Measurements from ENCODE around the gene ZFX.
"Not testable (repeated sequence)": the region's sequence is repeated elsewhere in the genome, so short reads cannot be mapped to it uniquely, and the experiment has no call there.

The ZFX gene

DNA sequence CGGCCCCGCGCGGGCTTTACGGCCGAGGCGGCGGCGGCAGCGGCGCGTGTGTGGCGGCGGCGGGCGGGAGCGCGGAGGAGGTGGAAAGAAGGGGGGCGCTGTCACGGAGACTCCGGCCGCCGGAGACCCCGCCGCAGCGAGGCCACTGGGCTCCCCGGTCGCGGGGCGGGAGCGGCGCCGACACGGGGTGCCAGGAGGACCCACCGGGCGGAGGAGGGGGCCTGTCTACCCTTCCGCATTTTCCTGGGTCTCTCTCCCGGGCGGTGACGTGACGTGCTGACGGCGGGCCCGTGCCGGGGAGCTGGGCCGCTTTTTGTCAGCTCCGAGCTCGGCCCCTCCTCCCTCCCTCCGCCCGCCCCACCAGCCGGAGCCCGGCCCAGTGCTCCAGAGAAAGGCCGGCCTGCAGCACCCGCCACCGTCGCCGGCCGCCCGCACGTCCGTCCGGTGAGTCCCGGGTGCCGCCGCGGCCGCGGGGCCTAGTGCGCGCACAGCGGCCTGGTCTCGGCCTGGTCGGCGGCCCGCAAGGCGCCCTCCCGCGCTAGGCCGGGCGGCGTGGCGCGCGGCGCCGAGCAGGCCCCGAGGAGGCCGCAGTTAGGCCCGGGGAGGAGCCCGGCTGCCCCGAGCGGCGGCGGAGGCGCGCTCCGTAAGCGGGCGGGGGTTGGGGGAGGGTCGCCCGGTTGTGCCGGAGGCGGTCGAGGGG lies at the start of gene ZFX:
Gene ZFX, plus strand, starts transcription at position 379 of the 700 bp plus-strand sequence. CDS start 23,014 bp downstream, outside the sequence.
- peak; percentile 32 for DNase-seq (ENCODE audit: low spot score)

GRCh38 chrX:24100713-24101112 lies 48.8 kb upstream of the ZFX start:
- DNase-seq (ENCODE audit: low spot score), result no peak

GRCh38 chrX:24110069-24110468 lies 39.5 kb upstream of the ZFX start:
- no peak for DNase-seq (ENCODE audit: low spot score)

DNA sequence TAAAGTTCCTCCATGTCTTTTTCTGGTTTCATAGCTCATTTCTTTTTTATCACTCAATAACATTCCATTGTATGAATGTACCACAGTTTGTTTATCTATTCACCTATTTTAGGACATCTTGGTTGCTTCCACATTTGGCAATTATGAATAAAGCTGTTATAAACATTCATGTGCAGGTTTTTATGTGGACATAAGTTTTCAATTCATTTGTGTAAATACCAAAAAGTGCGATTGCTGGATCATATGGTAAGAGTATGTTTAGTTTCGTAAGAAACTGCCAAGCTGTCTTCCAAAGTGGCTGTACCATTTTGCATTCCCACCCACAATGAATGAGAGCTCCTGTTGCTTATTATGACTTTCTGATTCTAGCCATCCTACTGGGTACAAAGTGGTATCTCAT lies 36.3 kb upstream of the ZFX start:
- no peak for DNase-seq (ENCODE audit: low spot score)

DNA sequence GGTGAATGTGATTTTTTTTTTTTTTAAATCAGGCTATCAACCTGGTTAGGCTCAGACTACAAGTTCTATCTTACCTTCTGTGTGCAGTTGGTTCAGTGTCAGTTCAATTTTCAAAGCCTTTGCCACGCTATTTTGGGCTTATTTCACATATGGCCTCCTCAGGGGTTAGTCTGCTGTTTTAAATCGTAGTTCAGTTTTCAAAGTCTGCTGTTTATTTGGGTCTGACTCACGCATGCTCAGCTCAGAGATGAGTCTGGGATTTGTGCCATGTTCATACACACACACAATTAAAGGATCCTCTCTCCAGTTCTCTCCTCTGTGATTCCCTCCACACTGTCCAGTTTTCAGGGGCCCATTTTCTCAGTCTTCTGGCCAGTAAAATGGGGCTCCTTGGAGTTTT lies 32.3 kb upstream of the ZFX start:
- DNase-seq (ENCODE audit: low spot score), result peak; percentile 88

DNA sequence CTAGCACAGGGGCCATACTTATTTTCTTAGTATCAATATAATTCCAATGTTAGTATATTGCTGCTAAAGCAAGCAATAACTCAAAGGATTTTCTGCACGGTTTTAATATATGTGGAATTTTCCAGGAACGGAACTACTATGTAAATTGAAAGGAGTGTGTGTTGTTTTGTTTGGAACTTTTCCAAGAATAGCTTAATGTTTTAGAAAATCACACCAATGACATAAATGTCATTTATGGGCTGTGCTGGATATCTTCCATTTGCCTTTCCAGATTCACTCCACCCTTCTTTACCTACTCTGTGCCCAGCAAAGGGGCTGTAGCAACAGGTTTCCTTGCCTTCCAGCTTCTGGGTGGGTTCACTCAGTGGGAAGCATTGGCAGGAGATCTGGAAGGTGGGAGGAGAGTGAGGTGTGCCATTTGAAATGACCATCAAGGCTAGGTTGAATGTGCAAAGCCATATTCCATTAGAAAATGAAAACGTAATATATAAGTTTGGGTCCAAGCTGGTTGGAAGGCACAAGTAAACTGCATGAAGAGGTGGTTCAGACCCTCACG lies 25.2 kb upstream of the ZFX start:
- DNase-seq (ENCODE audit: low spot score), result no peak

DNA sequence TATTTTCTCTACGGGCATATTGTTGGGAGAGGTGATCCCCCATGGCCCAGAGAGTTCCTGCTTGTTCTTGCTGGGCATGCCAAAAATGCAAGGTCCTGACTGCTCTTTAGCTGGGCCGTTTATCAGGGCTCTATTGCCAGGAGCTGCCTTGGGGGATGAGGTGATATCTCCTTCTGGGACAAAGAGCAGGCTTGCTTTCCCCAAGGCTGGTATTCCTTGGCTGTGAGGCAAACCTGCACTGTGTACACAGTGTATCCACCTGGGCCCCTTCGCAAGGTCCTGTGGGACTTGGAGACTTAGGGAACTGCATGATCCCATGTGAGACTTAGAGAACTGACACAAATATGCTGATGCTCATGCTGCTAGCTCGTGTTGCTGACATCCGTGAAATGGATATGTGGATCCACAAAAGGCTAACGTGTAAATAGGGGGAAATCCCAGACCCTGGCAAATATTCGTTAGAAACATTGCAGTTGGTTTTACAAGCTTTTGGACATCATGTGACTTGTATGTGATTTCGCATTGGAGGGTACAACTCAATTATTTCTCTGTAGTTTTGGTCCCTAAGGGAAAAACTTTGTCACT lies 24.4 kb upstream of the ZFX start:
- DNase-seq (ENCODE audit: low spot score), result no peak

GRCh38 chrX:24131476-24131875 lies 18.1 kb upstream of the ZFX start:
- DNase-seq (ENCODE audit: low spot score), result no peak

DNA sequence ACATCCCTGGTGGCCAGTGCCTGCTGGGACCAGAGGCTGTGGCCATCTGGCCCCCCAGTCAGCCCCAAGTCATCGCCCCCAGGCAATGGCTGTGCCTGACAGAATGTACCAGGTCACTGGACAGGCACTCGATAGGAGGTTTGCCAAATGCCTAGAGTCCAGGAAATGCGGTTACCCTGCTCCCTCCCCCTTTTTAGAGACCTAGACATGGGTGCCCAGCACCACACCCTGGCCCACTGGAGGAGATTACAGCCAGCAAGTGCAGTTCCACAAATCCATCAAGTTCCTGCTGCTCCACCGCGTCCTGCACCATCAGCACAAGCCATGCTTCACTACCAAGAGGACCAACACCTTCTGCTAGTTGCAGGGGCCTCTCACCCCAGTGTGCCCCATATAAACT lies 16.2 kb upstream of the ZFX start:
- no peak for DNase-seq (ENCODE audit: low spot score)

- DNase-seq (ENCODE audit: low spot score), result not testable (repeated sequence)
Measured at GRCh38 chrX:24135768-24136167, 13.8 kb upstream of the ZFX start.

DNA sequence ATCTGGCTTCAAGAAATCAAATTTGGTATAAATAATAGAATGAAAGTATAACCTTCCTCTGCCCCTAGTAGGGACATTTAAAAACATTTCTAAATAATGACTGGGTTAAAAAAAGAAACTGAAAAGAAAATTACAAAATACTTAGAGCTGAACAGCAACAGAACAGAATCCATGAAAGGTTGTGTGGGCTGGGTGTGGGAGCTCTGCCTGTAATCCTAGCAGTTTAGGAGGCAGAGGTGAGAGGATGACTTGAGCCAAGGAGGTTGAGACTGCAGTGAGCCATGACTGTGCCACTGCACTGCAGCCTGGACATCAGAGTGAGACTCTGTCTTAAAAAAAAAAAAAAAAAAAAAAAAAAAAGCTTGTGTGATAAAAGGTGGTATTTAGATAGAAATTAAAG lies 12.3 kb upstream of the ZFX start:
- no peak for DNase-seq (ENCODE audit: low spot score)

DNA sequence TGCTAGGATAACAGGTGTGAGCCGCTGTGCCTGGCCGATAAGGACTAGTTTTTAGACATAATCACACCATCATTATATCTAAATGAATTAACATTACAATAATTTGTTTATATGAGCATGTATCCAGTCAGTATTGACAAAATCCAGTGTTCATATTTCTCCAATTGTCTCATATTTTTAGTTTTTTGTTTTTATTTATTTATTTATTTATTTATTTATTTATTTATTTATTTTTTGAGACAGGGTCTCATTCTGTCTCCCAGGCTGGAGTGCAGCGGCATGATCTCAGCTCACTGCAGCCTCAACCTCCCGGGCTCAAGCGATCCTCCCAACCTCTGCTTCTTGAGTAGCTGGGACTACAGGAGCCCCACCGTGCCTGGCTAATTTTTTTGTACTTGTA lies 5.5 kb upstream of the ZFX start:
- not testable (repeated sequence) for DNase-seq (ENCODE audit: low spot score)

GRCh38 chrX:24144528-24144927 lies 5.0 kb upstream of the ZFX start:
- DNase-seq (ENCODE audit: low spot score), result no peak

GRCh38 chrX:24145303-24146186 lies 4.0 kb upstream of the ZFX start:
- no peak for DNase-seq (ENCODE audit: low spot score)

GRCh38 chrX:24146283-24146949 lies 3.1 kb upstream of the ZFX start:
- DNase-seq (ENCODE audit: low spot score), result no peak

- DNase-seq (ENCODE audit: low spot score), result no peak
Measured at GRCh38 chrX:24147165-24147564, 2.4 kb upstream of the ZFX start.

GRCh38 chrX:24148121-24148520 lies 1.4 kb upstream of the ZFX start:
- DNase-seq (ENCODE audit: low spot score), result no peak

DNA sequence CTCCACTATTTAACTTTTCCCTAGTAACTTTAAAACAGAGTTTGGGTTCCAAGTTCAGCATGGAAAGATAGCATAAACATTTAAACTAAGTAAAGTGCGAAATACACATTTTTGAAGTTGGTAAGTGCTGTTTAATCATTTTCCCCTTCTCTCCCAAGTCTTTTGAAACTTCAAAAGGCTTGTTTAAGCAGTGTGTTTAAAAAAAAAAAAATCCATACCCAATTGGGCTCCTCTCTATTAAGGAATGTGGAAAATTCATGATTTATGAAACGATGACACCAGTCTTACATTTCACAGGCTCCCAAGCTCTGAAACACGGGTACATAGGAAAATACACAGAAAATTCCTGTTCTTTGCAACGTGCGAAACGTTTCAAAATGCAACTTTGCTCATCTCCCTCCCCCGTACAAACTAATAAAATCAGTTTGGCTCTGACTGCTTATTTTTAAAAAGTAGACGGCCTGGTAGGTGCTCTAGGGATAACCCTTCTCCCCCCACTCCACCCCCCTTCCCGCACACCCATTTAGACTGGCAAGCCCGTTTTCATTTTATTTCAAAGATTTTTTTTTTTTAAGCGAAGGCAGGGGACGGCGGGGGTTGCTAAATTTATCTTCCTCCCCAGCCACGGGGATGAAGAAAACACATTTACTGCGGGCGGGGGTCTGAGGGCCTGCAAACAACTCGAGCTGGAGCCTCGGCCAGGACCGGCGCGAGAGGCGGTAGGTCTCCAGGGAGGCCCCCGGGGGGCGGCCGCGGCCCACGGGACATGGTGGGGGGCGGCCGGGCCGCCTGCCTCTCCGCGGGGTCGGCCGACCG lies 786 bp upstream of the ZFX start:
- DNase-seq (ENCODE audit: low spot score), result no peak

- DNase-seq (ENCODE audit: low spot score), result peak; percentile 80
Measured at GRCh38 chrX:24150051-24150790, 692 bp downstream of the ZFX start.

DNA sequence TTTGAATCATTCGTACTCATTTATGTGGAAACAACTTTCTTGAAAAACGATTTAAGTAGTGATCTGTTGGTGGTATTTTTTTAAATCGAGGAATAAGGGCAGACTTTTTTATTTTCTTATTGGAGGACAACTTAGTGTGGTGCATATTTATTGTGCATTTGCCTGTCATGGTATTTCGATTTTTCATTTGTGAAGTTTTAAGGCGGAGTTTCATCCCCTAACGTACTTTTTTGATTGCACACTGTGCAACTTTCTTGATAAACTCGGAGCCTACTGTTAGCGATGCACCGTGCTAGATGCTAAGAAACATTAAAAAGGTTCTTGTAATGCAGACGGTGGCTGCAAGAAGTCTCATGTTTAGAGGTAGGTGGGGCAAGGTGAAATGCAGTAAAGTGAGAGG lies 1.4 kb downstream of the ZFX start:
- no peak for DNase-seq (ENCODE audit: low spot score)

DNA sequence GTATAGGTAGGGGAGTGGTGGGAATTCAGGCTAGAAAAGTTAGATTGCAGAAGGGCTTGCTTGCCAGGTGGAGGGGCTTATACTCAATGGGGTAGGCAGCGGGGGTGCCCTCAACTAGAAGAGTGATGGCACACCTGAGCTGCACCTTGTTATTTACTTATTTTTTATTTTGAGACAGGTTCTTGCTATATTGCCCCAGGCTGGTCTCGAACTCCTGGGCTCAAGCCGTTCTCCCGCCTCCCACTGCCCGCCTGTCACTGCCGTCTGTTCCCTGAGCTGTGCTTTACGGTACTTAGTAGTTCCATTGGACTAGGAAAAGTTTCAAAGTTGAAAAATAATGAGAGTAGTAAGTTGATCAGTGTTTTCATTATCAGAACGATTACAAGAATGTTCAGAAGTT lies 2.0 kb downstream of the ZFX start:
- DNase-seq (ENCODE audit: low spot score), result no peak

Data from cerebellar cortex (tissue), 1 donor.